GM12878 (cell line): Measurements from ENCODE around the gene TOMM5. TPM values are rescaled to one million over a fixed set of nuclear protein-coding genes. Genes with fewer than 3 reads are reported as not detected.

Experiments
- ATAC-seq: fragments of 200-7000 bp; cut with Tn5 transposase; 3 replicates; pipeline ENCODE4 v1.9.1; 2020; ENCODE audit warnings: mild to moderate bottlenecking, moderate library complexity
- BruUV-seq: library from RNA; stranded (reverse); fragments of 400-500 nt; replicated peaks from 2 replicates; lab custom pipeline; 2021; lab: Mats Ljungman, UMichigan
- CTCF ChIA-PET: fragments of 300-600 bp; sonication (Branson Sonifier 250); formaldehyde crosslinking; extraction: SDS; loops from one replicate; lab custom pipeline; 2021; ENCODE audit warnings: inconsistent platforms; lab: Yijun Ruan, JAX
- POLR2A ChIA-PET: fragments of 350-600 bp; formaldehyde crosslinking; extraction: SDS; loops from one replicate; lab custom pipeline; 2021; ENCODE audit warnings: inconsistent platforms; lab: Charles Lee
- RAD21 ChIA-PET: fragments of 300-600 bp; sonication (Branson Sonifier 250); formaldehyde crosslinking; loops from one replicate; lab custom pipeline; 2023; ENCODE audit warnings: antibody characterized with exemption; ENCODE audit not compliant: unreplicated experiment; lab: Charles Lee
- SMC1A ChIA-PET: fragments of 300-600 bp; sonication (Branson Sonifier 250); formaldehyde crosslinking; loops from one replicate; lab custom pipeline; 2023; ENCODE audit not compliant: unreplicated experiment, uncharacterized antibody; lab: Charles Lee
- DNase-seq: peaks from one replicate; pipeline ENCODE4 v3.0.0-alpha.2; 2011; ENCODE audit warnings: low read depth, low spot score
- FAIRE-seq: peaks from 3 replicates; lab custom pipeline; 2011; peaks lifted over from hg19 to GRCh38; lab: Jason Lieb, UNC
- H2AFZ ChIP-seq: 2 replicates; pipeline ENCODE4 v1.6.0; 2011; ENCODE audit warnings: low read depth, low read length, control low read depth; ENCODE audit not compliant: control insufficient read depth
- H3K27ac ChIP-seq: 2 replicates; pipeline ENCODE4 v1.5.1; 2011; ENCODE audit warnings: control low read depth; ENCODE audit not compliant: control insufficient read depth, insufficient read depth
- H3K27me3 ChIP-seq, 2 experiments: replicated peaks in 1 of 2; 2 replicates each; pipeline versions ENCODE4 v1.6.0 to v1.6.1; 2011; ENCODE audit warnings: low read length in 1 of 2; ENCODE audit not compliant: control insufficient read depth in 2 of 2, insufficient read depth in 2 of 2
- H3K36me3 ChIP-seq, 2 experiments: 2 replicates each; pipeline ENCODE4 v1.5.1; 2011; ENCODE audit warnings: low read length in 1 of 2; ENCODE audit not compliant: control insufficient read depth in 2 of 2, insufficient read depth in 2 of 2
- H3K4me1 ChIP-seq: 2 replicates; pipeline ENCODE4 v1.6.1; 2011; ENCODE audit warnings: mild to moderate bottlenecking, low read length, moderate library complexity, mixed read lengths; ENCODE audit not compliant: control insufficient read depth, insufficient read depth
- H3K4me2 ChIP-seq: 2 replicates; pipeline ENCODE4 v1.6.0; 2011; ENCODE audit warnings: control low read depth; ENCODE audit not compliant: control insufficient read depth, insufficient read depth
- H3K4me3 ChIP-seq: fragments of 200-600 bp; sonication (generic); 2 replicates; pipeline ENCODE4 v1.5.1; 2016
- H3K79me2 ChIP-seq: 2 replicates; pipeline ENCODE4 v1.6.0; 2011; ENCODE audit warnings: low read length; ENCODE audit not compliant: control insufficient read depth, insufficient read depth
- H3K9ac ChIP-seq: 2 replicates; pipeline ENCODE4 v1.8.0; 2011; ENCODE audit warnings: low read length, control low read depth, mixed read lengths; ENCODE audit not compliant: control insufficient read depth, insufficient read depth
- H3K9me3 ChIP-seq: replicated peaks from 3 replicates; pipeline ENCODE4 v1.5.1; 2011; ENCODE audit warnings: mild to moderate bottlenecking, low read length; ENCODE audit not compliant: control insufficient read depth, insufficient read depth
- H4K20me1 ChIP-seq: 2 replicates; pipeline ENCODE4 v1.6.0; 2011; ENCODE audit not compliant: control insufficient read depth, insufficient read depth
- DPF2 ChIP-seq: fragments of 450-650 bp; IDR thresholded peaks from 2 replicates; pipeline ENCODE4 v1.6.1; 2017; ENCODE audit warnings: mild to moderate bottlenecking
- E2F4 ChIP-seq: IDR thresholded peaks from 2 replicates; pipeline ENCODE4 v1.6.1; 2012; ENCODE audit warnings: low read depth, low read length, improper control_type of control experiment
- ELK1 ChIP-seq: IDR thresholded peaks from 2 replicates; pipeline ENCODE4 v1.6.1; 2012; ENCODE audit warnings: low read depth, low read length, improper control_type of control experiment
- IRF5 ChIP-seq: fragments of 450-650 bp; IDR thresholded peaks from 2 replicates; pipeline ENCODE4 v1.6.1; 2017; ENCODE audit warnings: borderline replicate concordance
- MLLT1 ChIP-seq: fragments of 450-650 bp; IDR thresholded peaks from 2 replicates; pipeline ENCODE4 v1.6.1; 2016; ENCODE audit warnings: mild to moderate bottlenecking
- MYC ChIP-seq: IDR thresholded peaks from 2 replicates; pipeline ENCODE4 v1.6.1; 2011; ENCODE audit warnings: mild to moderate bottlenecking, low read length, moderate library complexity, inconsistent platforms; ENCODE audit not compliant: insufficient read depth, insufficient replicate concordance, insufficient read length, severe bottlenecking
- RAD21 ChIP-seq: IDR thresholded peaks from 2 replicates; pipeline ENCODE4 v1.6.1; 2011; ENCODE audit warnings: mild to moderate bottlenecking, low read depth, low read length, moderate library complexity; ENCODE audit not compliant: insufficient read depth
- RCOR1 ChIP-seq: conservative IDR thresholded peaks from 2 replicates; pipeline ENCODE4 v1.6.1; 2012; ENCODE audit warnings: low read depth, low read length, improper control_type of control experiment
- SMAD5 ChIP-seq: IDR thresholded peaks from 2 replicates; pipeline ENCODE4 v1.6.1; 2016; ENCODE audit warnings: antibody characterized with exemption, low read depth
- SREBF1 ChIP-seq: IDR thresholded peaks from 2 replicates; pipeline ENCODE4 v1.6.1; 2012; ENCODE audit warnings: mild to moderate bottlenecking, low read length
- SUPT20H ChIP-seq: IDR thresholded peaks from 2 replicates; pipeline ENCODE4 v1.6.1; 2011; ENCODE audit warnings: low read depth, mild to moderate bottlenecking, low read length, moderate library complexity, borderline replicate concordance; ENCODE audit not compliant: control insufficient read depth
- SUZ12 ChIP-seq: fragments of 200-600 bp; sonication (generic); IDR thresholded peaks from one replicate; pipeline ENCODE4 v1.6.1; 2018; ENCODE audit warnings: antibody characterized with exemption, mild to moderate bottlenecking; ENCODE audit not compliant: unreplicated experiment
- ZNF24 ChIP-seq: fragments of 450-650 bp; IDR thresholded peaks from 2 replicates; pipeline ENCODE4 v1.6.1; 2017; ENCODE audit warnings: antibody characterized with exemption, mild to moderate bottlenecking
- ZNF687 ChIP-seq: fragments of 450-650 bp; IDR thresholded peaks from 2 replicates; pipeline ENCODE4 v1.6.1; 2017; ENCODE audit warnings: mild to moderate bottlenecking, moderate library complexity
- WGBS: methylation state at CpG from one replicate; pipeline ENCODE4 v1.1.6; 2016; ENCODE audit warnings: low lambda C conversion rate; ENCODE audit not compliant: insufficient replicate concordance, insufficient coverage; ENCODE audit errors: missing lambda C conversion rate; 5-methylcytosine and 5-hydroxymethylcytosine counted together
- in situ Hi-C: fragments of 300-500 bp; cut with MboI; formaldehyde crosslinking; loops from 9 replicates; pipeline ENCODE4 v1.14.3; 2018; ENCODE audit warnings: mixed read lengths
- intact Hi-C: fragments of 100-400 bp; cut with micrococcal nuclease; formaldehyde crosslinking; loops from one replicate; pipeline ENCODE4 v1.14.2; 2022; ENCODE audit not compliant: unreplicated experiment
- polyA plus RNA-seq, 11 experiments: library from polyadenylated mRNA; depleted of rRNA in 4 of 11; unstranded in 6 of 11; stranded (reverse) in 5 of 11; fragments of >200 nt; fragmentation: Nextera tagmentation in 4 of 11; fragmentation: Illumina TruSeq in 1 of 11; extraction: Ambion mirVana in 4 of 11; extraction: Trizol in 1 of 11; gene quantifications; 1 replicate in 1 of 11; 2 replicates in 10 of 11; pipeline versions ENCODE4 v1.2.1 to v1.2.3, GENCODE V29; 2011 to 2016; ENCODE audit warnings: inconsistent platforms in 2 of 11, missing spikeins in 2 of 11, low read depth in 1 of 11
- total RNA-seq, 4 experiments: library from RNA; depleted of rRNA in 3 of 4; stranded (reverse); fragments of >200 nt in 3 of 4; fragmentation: Illumina TruSeq in 1 of 4; extraction: Trizol in 1 of 4; gene quantifications; 2 replicates each; pipeline versions ENCODE4 v1.2.1 to v1.2.3, GENCODE V29; 2013 to 2021

Gene TOMM5
- total and polyA plus RNA-seq, 10 of the 15 experiments (the other 5 are each of a cell fraction or from before 2014, with no cell fraction given) = 152 to 1,143 (median 351) TPM

- SMC1A ChIA-PET = no interaction called here
- Histone ChIP-seq H3K9me3 (no peaks in the 10 kb centered on the region), H3K36me3 (no peaks in the 10 kb centered on the region), H3K79me2 (no peaks in the 10 kb centered on the region), H3K9ac (no peak overlapping the region), H3K4me3 (no peak overlapping the region), H3K27me3 (no peaks in the 10 kb centered on the region), H2AFZ (no peak overlapping the region), H4K20me1 (no peaks in the 10 kb centered on the region), H3K4me2 (no peak overlapping the region), H3K4me1 (no peaks in the 10 kb centered on the region), H3K27ac (no peak overlapping the region)
- RAD21 ChIA-PET = no interaction called here
- no peak for ATAC-seq
- no peak for FAIRE-seq
- no peak for DNase-seq
- in situ Hi-C loops (no loop called here), intact Hi-C loops (loop anchor here (10.0 kb wide), 1 partner anchor 60 kb away; no protein-coding TSS in a partner anchor)
- CTCF ChIA-PET = no interaction called here
- WGBS = 100% methylated on average over 3 of the region's 3 CpGs
- BruUV-seq = no TSS peak
- POLR2A ChIA-PET = no interaction called here
- no peak for TF ChIP-seq ZNF687
- no peak for TF ChIP-seq E2F4
- TF ChIP-seq SUZ12 = no peak
- no peak for TF ChIP-seq SMAD5
- no peak for TF ChIP-seq SUPT20H
- no peak for TF ChIP-seq IRF5
- TF ChIP-seq DPF2 = no peak
- TF ChIP-seq RCOR1 = no peak
- no peak for TF ChIP-seq ELK1
- TF ChIP-seq ZNF24 = no peak
- TF ChIP-seq MLLT1 = no peak
- TF ChIP-seq RAD21 = no peak
- TF ChIP-seq SREBF1 = no peak
- no peak for TF ChIP-seq MYC
Observed at GRCh38 chr9:37554318-37554717, 38.1 kb downstream of the TOMM5 start.
